Activated CD8-positive, alpha-beta memory T cell treated with anti-CD3 and anti-CD28 coated beads, Interleukin-2, amount 50 U/mL, for 48 hours (primary cell): Measurements from ENCODE around the gene WDR41.
"Not testable (repeated sequence)": the region's sequence is repeated elsewhere in the genome, so short reads cannot be mapped to it uniquely, and the experiment has no call there.

Source experiments
- DNase-seq: peaks from one replicate; pipeline ENCODE4 v3.0.0-alpha.2; 2020

Gene WDR41

GRCh38 chr5:77400645-77401044 is 91.5 kb downstream of the WDR41 start:
- DNase-seq = no peak

- DNase-seq = no peak
These were observed 93.2 kb downstream of the WDR41 start for GRCh38 chr5:77398896-77399295.

GRCh38 chr5:77398458-77398857 is 93.7 kb downstream of the WDR41 start:
- no peak for DNase-seq

- no peak for DNase-seq
These were observed 94.3 kb downstream of the WDR41 start for GRCh38 chr5:77397686-77398292.

- no peak for DNase-seq
These were observed 96.1 kb downstream of the WDR41 start for GRCh38 chr5:77396017-77396416.

GRCh38 chr5:77394064-77394715 is 97.9 kb downstream of the WDR41 start:
- no peak for DNase-seq

DNA sequence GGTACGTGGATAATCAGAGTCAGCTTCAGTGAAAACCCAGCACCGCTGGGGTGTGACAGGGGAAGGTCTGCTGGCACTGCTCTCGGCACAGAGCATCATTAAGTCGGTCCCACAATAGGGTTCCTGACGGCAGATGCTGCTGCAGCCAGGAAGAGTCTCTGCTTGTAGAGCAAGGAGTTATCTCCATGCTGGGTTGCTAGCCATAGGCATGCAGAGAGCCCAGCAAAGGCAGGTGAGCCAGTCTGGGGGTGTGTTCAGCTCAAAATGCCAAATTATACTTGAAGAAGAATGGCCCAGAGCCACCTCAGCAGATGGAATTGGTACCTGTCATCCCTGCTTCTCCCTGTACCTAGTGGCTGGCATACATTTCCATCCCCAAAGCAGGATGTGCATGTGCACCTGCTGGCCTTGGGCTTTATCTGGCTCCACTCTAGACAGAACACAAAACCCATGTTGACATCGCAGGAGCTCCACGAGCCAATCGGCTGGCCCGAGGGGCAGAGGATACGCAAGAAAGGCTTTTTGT is 100.8 kb downstream of the WDR41 start:
- DNase-seq = no peak

DNA sequence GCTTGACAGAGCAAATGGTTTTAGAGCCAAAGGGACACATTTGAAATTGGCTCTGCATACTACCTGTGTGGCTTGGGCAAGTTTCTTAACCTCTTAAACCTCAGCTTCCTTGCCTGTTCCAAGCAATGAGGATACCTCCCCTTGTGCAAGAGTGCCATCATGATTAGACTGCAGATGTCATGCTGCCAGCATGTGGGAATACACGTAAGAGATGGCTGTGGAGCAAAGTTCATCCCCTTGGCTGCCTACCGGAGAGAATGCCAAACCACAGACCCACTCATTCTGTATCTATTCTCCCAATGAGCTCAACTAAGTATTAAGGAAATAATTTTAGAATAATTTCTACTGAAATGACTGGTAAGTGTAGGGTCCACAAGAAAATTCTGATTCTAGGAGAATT is 101.3 kb downstream of the WDR41 start:
- no peak for DNase-seq

- no peak for DNase-seq
These were observed 101.9 kb downstream of the WDR41 start for GRCh38 chr5:77390221-77390620.

DNA sequence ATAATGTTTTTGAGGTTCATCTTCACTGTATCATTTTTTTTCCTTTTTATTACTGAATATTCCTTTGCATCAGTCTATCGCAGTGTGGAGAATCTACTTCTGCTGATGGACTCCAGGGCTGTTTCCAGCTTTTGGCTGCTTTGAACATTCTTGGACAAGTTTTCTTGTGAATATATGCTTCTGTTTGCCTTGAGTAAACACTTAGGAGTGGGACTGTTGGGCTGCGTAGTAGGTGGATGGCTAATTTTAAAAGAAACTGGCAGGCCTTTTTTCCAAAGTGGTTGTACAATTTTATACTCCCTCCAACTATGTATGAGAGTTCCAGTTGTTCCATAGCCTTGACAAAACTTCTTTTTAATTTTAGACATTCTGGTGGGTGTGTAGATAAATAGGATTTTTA is 102.4 kb downstream of the WDR41 start:
- no peak for DNase-seq

GRCh38 chr5:77386340-77386739 is 105.8 kb downstream of the WDR41 start:
- not testable (repeated sequence) for DNase-seq

DNA sequence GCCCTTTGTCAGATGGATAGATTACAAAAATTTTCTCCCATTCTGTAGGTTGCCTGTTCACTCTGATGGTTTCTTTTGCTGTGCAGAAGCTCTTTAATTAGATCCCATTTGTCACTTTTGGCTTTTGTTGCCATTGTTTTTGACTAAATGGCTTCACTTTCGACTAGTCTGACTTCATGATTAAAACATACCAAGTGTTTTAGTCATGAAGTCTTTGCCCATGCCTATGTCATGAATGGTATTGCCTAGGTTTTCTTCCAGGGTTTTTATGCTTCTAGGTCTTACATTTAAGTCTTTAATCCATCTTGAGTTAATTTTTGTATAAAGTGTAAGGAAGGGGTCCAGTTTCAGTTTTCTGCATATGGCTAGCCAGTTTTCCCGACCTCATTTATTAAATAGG is 108.8 kb downstream of the WDR41 start:
- DNase-seq = not testable (repeated sequence)
